A549 (cell line): ENCODE measurements around the gene ZKSCAN5. TPM values are rescaled to one million over a fixed set of nuclear protein-coding genes. Genes with fewer than 3 reads are reported as not detected.
A peak's percentile ranks its signal among the peaks of the same experiment; 100 is the strongest.
"Not testable (repeated sequence)": the region's sequence is repeated elsewhere in the genome, so short reads cannot be mapped to it uniquely, and the experiment has no call there.

Experiments used
- ATAC-seq, 2 experiments: fragments of 200-7000 bp in 1 of 2; fragments of >200 bp in 1 of 2; cut with Nextera tagmentation in 1 of 2; cut with Tn5 transposase in 1 of 2; 3 replicates each; pipeline versions ENCODE4 v1.8.0 to v1.9.1; 2018 to 2020; ENCODE audit warnings: mild to moderate bottlenecking in 1 of 2, moderate library complexity in 1 of 2
- CTCF ChIA-PET: fragments of 300-600 bp; sonication (Branson Sonifier 250); formaldehyde crosslinking; extraction: SDS; loops from one replicate; lab custom pipeline; 2021; ENCODE audit warnings: antibody characterized with exemption, inconsistent platforms; lab: Yijun Ruan, JAX
- POLR2A ChIA-PET: fragments of 350-600 bp; formaldehyde crosslinking; extraction: SDS; loops from one replicate; lab custom pipeline; 2021; ENCODE audit warnings: antibody characterized with exemption, inconsistent platforms; lab: Yijun Ruan, JAX
- DNase-seq, 2 experiments: peaks; one replicate each; pipeline versions ENCODE4 v3.0.0 to v3.0.0-alpha.2; 2011 to 2016; ENCODE audit warnings: low read depth in 1 of 2, low spot score in 1 of 2
- FAIRE-seq: peaks from 2 replicates; lab custom pipeline; 2011; peaks lifted over from hg19 to GRCh38; lab: Jason Lieb, UNC
- H3K27ac ChIP-seq, 2 experiments: fragments of >200 bp; sonication (Bioruptor Twin); formaldehyde crosslinking; 3 replicates each; pipeline ENCODE4 v1.5.1; 2016 to 2017
- H3K4me1 ChIP-seq: fragments of >200 bp; sonication (Bioruptor Twin); formaldehyde crosslinking; 3 replicates; pipeline ENCODE4 v1.6.1; 2016
- H3K4me2 ChIP-seq: fragments of >200 bp; sonication (Bioruptor Twin); formaldehyde crosslinking; 3 replicates; pipeline ENCODE4 v1.6.1; 2016
- H3K4me3 ChIP-seq: fragments of >200 bp; sonication (Bioruptor Twin); formaldehyde crosslinking; 3 replicates; pipeline ENCODE4 v1.5.1; 2016
- H3K9me3 ChIP-seq: fragments of >200 bp; sonication (Bioruptor Twin); formaldehyde crosslinking; 3 replicates; pipeline ENCODE4 v1.6.1; 2016
- ATOH8 ChIP-seq: fragments of 250-450 bp; sonication (Bioruptor Pico); IDR thresholded peaks from 2 replicates; pipeline ENCODE4 v1.5.0; 2020; ENCODE audit warnings: low read depth, mild to moderate bottlenecking, moderate library complexity
- BCL3 ChIP-seq: fragments of >200 bp; sonication (Bioruptor Twin); formaldehyde crosslinking; IDR thresholded peaks from 3 replicates; pipeline ENCODE4 v1.6.1; 2016
- CHD2 ChIP-seq: fragments of 150-350 bp; IDR thresholded peaks from 2 replicates; pipeline ENCODE4 v1.6.1; 2014; ENCODE audit warnings: low read length; ENCODE audit not compliant: partially characterized antibody
- ESRRA ChIP-seq: fragments of 150-350 bp; IDR thresholded peaks from 2 replicates; pipeline ENCODE4 v1.6.1; 2014; ENCODE audit warnings: mild to moderate bottlenecking, low read length, borderline replicate concordance
- FOSL2 ChIP-seq, 2 experiments: fragments of 450-650 bp in 1 of 2; fragments of >200 bp in 1 of 2; sonication (Bioruptor Twin) in 1 of 2; formaldehyde crosslinking; IDR thresholded peaks; 2 replicates each; pipeline versions ENCODE4 v1.5.0 to v1.6.1; 2016 to 2020; ENCODE audit warnings: mild to moderate bottlenecking in 1 of 2, moderate library complexity in 1 of 2
- GATA3 ChIP-seq: IDR thresholded peaks from 2 replicates; pipeline ENCODE4 v1.6.1; 2012; ENCODE audit warnings: borderline replicate concordance
- HES2 ChIP-seq: fragments of >200 bp; sonication (Bioruptor Twin); formaldehyde crosslinking; IDR thresholded peaks from 2 replicates; pipeline ENCODE4 v1.6.1; 2016
- HOXA7 ChIP-seq: fragments of 250-450 bp; sonication (Bioruptor Pico); IDR thresholded peaks from 2 replicates; pipeline ENCODE4 v1.5.0; 2020; ENCODE audit warnings: mild to moderate bottlenecking, moderate library complexity
- KDM1A ChIP-seq: fragments of 200-600 bp; sonication (generic); IDR thresholded peaks from 2 replicates; pipeline ENCODE4 v1.6.1; 2016; ENCODE audit warnings: low read depth, mild to moderate bottlenecking
- MAX ChIP-seq: IDR thresholded peaks from 2 replicates; pipeline ENCODE4 v1.6.1; 2012
- MAZ ChIP-seq: fragments of 150-350 bp; IDR thresholded peaks from 2 replicates; pipeline ENCODE4 v1.6.1; 2014; ENCODE audit warnings: antibody characterized with exemption, low read depth, low read length, borderline replicate concordance
- POLR2AphosphoS2 ChIP-seq: conservative IDR thresholded peaks from 2 replicates; pipeline ENCODE4 v1.6.1; 2012; ENCODE audit warnings: low read length, improper control_type of control experiment, inconsistent platforms
- RAD21 ChIP-seq, 2 experiments: fragments of >200 bp in 1 of 2; sonication (Bioruptor Twin) in 1 of 2; formaldehyde crosslinking in 1 of 2; IDR thresholded peaks in 1 of 2; conservative IDR thresholded peaks in 1 of 2; 2 replicates in 1 of 2; 3 replicates in 1 of 2; pipeline ENCODE4 v1.6.1; 2012 to 2018; ENCODE audit warnings: inconsistent platforms in 1 of 2
- REST ChIP-seq: fragments of 200-600 bp; sonication (generic); IDR thresholded peaks from 2 replicates; pipeline ENCODE4 v1.6.1; 2016; ENCODE audit warnings: antibody characterized with exemption, mild to moderate bottlenecking, moderate library complexity
- WGBS: methylation state at CpG from one replicate; pipeline ENCODE4 v1.1.6; 2017; ENCODE audit errors: missing lambda C conversion rate; 5-methylcytosine and 5-hydroxymethylcytosine counted together
- polyA plus RNA-seq, 4 experiments: library from polyadenylated mRNA; depleted of rRNA in 3 of 4; stranded (reverse); fragments of >200 nt; fragmentation: RNase III in 1 of 4; extraction: RNeasy Plus Mini Kit Qiagen cat#74134 plus additional on column Dnase treatment in 1 of 4; gene quantifications; 2 replicates in 3 of 4; 3 replicates in 1 of 4; pipeline ENCODE4 v1.2.3, GENCODE V29; 2011 to 2017

Gene ZKSCAN5
- polyA plus RNA-seq, 2 of the 4 experiments (the other 2 are of a cell fraction), result 8.2 to 15.7 TPM

- WGBS, result 16% methylated on average over 10 of the region's 10 CpGs
- ChIA-PET CTCF (interaction anchor here (0.6 to 2.3 kb wide), 4 partner anchors 14 to 52 kb away, joined by 3 to 6 read pairs (median 5); no protein-coding TSS in a partner anchor), POLR2A (interaction anchor here (1.0 kb wide), 1 partner anchor 12 kb away, joined by 3 read pairs; the partner anchor contains the start of gene FAM200A)
- no peak for FAIRE-seq
- H3K4me2 ChIP-seq, result peak overlapping the region; percentile 74
- H3K4me3 ChIP-seq, result peak overlapping the region; percentile 14; the same call in 2 of the 3 replicates
- peak overlapping the region; percentile 73 to 87 for H3K27ac ChIP-seq
- DNase-seq, result peak; percentile 52 to 72
- ATAC-seq, result peak in 1 of 2 experiments; percentile 40; a peak in 3 of 6 replicates
- peaks cover 53% of the 10 kb centered on the region for H3K4me1 ChIP-seq
- no peaks in the 10 kb centered on the region for H3K9me3 ChIP-seq
- TF ChIP-seq GATA3 (peak; percentile 12; the same call in 1 of the 2 replicates), CHD2 (no peak), MAX (peak; percentile 40; the same call in 1 of the 2 replicates), RAD21 (conservative IDR thresholded peaks at IDR 0.05 in 1 of 2, IDR thresholded peaks at IDR 0.05 in 1 of 2) (0 out of 5 replicates have a peak, but pooled peaks of 1 of the 2 experiments have one; percentile 13), FOSL2 (IDR thresholded peaks at IDR 0.05) (0 out of 2 replicates have a peak, but pooled peaks have one; percentile 18), FOSL2 (CRISPR knock-in tag; IDR thresholded peaks at IDR 0.05) (peak; percentile 52), POLR2AphosphoS2 (no peak), BCL3 (no peak)
Observed at GRCh38 chr7:99563650-99564049, 59.2 kb downstream of the ZKSCAN5 start.

- H3K27ac ChIP-seq, H3K4me2 ChIP-seq, H3K9me3 ChIP-seq, ATAC-seq, POLR2A ChIA-PET, DNase-seq, FAIRE-seq, H3K4me3 ChIP-seq, CTCF ChIA-PET: not testable (repeated sequence)
- WGBS, result 97% methylated on average over 7 of the region's 7 CpGs
- H3K4me1 ChIP-seq, result peaks cover 12% of the 10 kb centered on the region
Observed at GRCh38 chr7:99568770-99569169, 64.3 kb downstream of the ZKSCAN5 start.

GRCh38 chr7:99571768-99572167, 67.3 kb downstream of the ZKSCAN5 start:
- no peak overlapping the region for H3K4me3 ChIP-seq
- no peak for DNase-seq
- H3K4me2 ChIP-seq, result no peak overlapping the region
- 94% methylated on average over 3 of the region's 3 CpGs for WGBS
- ChIA-PET POLR2A (no interaction called here), CTCF (interaction anchor here (0.9 to 2.2 kb wide), 3 partner anchors 14 to 122 kb away, joined by 3 to 4 read pairs (median 4); no protein-coding TSS in a partner anchor)
- no peak overlapping the region for H3K27ac ChIP-seq
- H3K4me1 ChIP-seq, result no peaks in the 10 kb centered on the region
- TF ChIP-seq REST (no peak), MAZ (no peak), ATOH8 (CRISPR knock-in tag) (no peak), HOXA7 (no peak), GATA3 (no peak), ESRRA (no peak), KDM1A (no peak), HES2 (no peak)
- FAIRE-seq, result no peak
- no peak for ATAC-seq
- no peaks in the 10 kb centered on the region for H3K9me3 ChIP-seq
